WTC11 (cell line): Measurements from ENCODE around the gene CARM1. TPM values are rescaled to one million over a fixed set of nuclear protein-coding genes. Genes with fewer than 3 reads are reported as not detected.
"Not testable (repeated sequence)": the region's sequence is repeated elsewhere in the genome, so short reads cannot be mapped to it uniquely, and the experiment has no call there.

Source experiments
- ATAC-seq: fragments of 200-7000 bp; cut with Tn5 transposase; 2 replicates; pipeline ENCODE4 v1.10.0; 2021; ENCODE audit warnings: mild to moderate bottlenecking, moderate library complexity
- CTCF ChIA-PET: fragments of 300-600 bp; sonication (Branson Sonifier 250); formaldehyde crosslinking; loops from one replicate; lab custom pipeline; 2021; ENCODE audit warnings: antibody characterized with exemption; lab: Charles Lee
- POLR2A ChIA-PET: fragments of 350-600 bp; sonication (Branson Sonifier 250); formaldehyde crosslinking; loops from one replicate; lab custom pipeline; 2021; ENCODE audit warnings: antibody characterized with exemption; lab: Charles Lee
- DNase-seq: peaks from one replicate; pipeline ENCODE4 v3.0.0; 2021; ENCODE audit warnings: low spot score
- H3K27ac Mint-ChIP-seq: 2 replicates; pipeline ENCODE4 v1.8.0; 2021; ENCODE audit warnings: mixed read lengths
- H3K27me3 Mint-ChIP-seq: 2 replicates; pipeline ENCODE4 v1.8.0; 2021; ENCODE audit warnings: low read depth, mild to moderate bottlenecking, moderate library complexity, mixed read lengths
- H3K36me3 Mint-ChIP-seq: 2 replicates; pipeline ENCODE4 v1.8.0; 2021; ENCODE audit warnings: mixed read lengths
- H3K4me1 Mint-ChIP-seq: 2 replicates; pipeline ENCODE4 v1.8.0; 2022; ENCODE audit warnings: mixed read lengths
- H3K4me3 Mint-ChIP-seq: 2 replicates; pipeline ENCODE4 v1.8.0; 2021; ENCODE audit warnings: mild to moderate bottlenecking, moderate library complexity, mixed read lengths
- H3K9me3 Mint-ChIP-seq: 2 replicates; pipeline ENCODE4 v1.8.0; 2021; ENCODE audit warnings: mixed read lengths
- ELF4 ChIP-seq: sonication (generic); formaldehyde crosslinking; IDR thresholded peaks from 2 replicates; pipeline ENCODE4 v1.8.1; 2022; ENCODE audit warnings: low read depth, mild to moderate bottlenecking, moderate library complexity, missing genetic modification reagents
- GRHL2 ChIP-seq: fragments of 250-450 bp; sonication (Bioruptor Pico); IDR thresholded peaks from 2 replicates; pipeline ENCODE4 v1.8.0; 2022; ENCODE audit warnings: mild to moderate bottlenecking, moderate library complexity; ENCODE audit not compliant: insufficient replicate concordance, severe bottlenecking
- KAT7 ChIP-seq: sonication (generic); formaldehyde crosslinking; IDR thresholded peaks from 2 replicates; pipeline ENCODE4 v1.8.1; 2023; ENCODE audit warnings: missing genetic modification reagents, mild to moderate bottlenecking, borderline replicate concordance
- MXD4 ChIP-seq: fragments of 250-450 bp; sonication (Bioruptor Pico); IDR thresholded peaks from 2 replicates; pipeline ENCODE4 v1.8.0; 2021; ENCODE audit warnings: mild to moderate bottlenecking, moderate library complexity, borderline replicate concordance
- NR1H2 ChIP-seq: sonication (generic); formaldehyde crosslinking; IDR thresholded peaks from 2 replicates; pipeline ENCODE4 v1.9.0; 2021; ENCODE audit warnings: mild to moderate bottlenecking, moderate library complexity, missing genetic modification reagents
- RORB ChIP-seq: fragments of 250-450 bp; sonication (Bioruptor Pico); IDR thresholded peaks from 2 replicates; pipeline ENCODE4 v1.9.0; 2021; ENCODE audit warnings: mild to moderate bottlenecking
- TEAD4 ChIP-seq: sonication (generic); formaldehyde crosslinking; IDR thresholded peaks from 2 replicates; pipeline ENCODE4 v1.8.0; 2022; ENCODE audit warnings: mild to moderate bottlenecking, missing genetic modification reagents
- ZNF416 ChIP-seq: fragments of 250-450 bp; sonication (Bioruptor Pico); IDR thresholded peaks from 2 replicates; pipeline ENCODE4 v1.9.0; 2021; ENCODE audit warnings: mild to moderate bottlenecking, inconsistent platforms
- ZNF423 ChIP-seq: fragments of 250-450 bp; sonication (Bioruptor Pico); IDR thresholded peaks from 2 replicates; pipeline ENCODE4 v2.1.2; 2022; ENCODE audit warnings: mild to moderate bottlenecking, moderate library complexity
- ZNF671 ChIP-seq: fragments of 250-450 bp; sonication (Bioruptor Pico); IDR thresholded peaks from 2 replicates; pipeline ENCODE4 v1.8.0; 2021; ENCODE audit warnings: mild to moderate bottlenecking
- total RNA-seq: library from RNA; stranded (reverse); gene quantifications from 3 replicates; pipeline ENCODE4 v1.2.3, GENCODE V29; 2021
- TF ChIP-seq, protein P1 (sequence below): sonication (generic); formaldehyde crosslinking; IDR thresholded peaks from 2 replicates; pipeline ENCODE4 v1.8.1; 2023; ENCODE audit warnings: mild to moderate bottlenecking, missing genetic modification reagents, borderline replicate concordance
- TF ChIP-seq, protein P2 (sequence below): sonication (generic); formaldehyde crosslinking; IDR thresholded peaks from 2 replicates; pipeline ENCODE4 v1.8.1; 2022; ENCODE audit warnings: low read depth, missing genetic modification reagents, borderline replicate concordance
- TF ChIP-seq, protein P3 (sequence below): fragments of 200-600 bp; IDR thresholded peaks from 2 replicates; pipeline ENCODE4 v1.8.0; 2022; ENCODE audit warnings: antibody characterized with exemption
- TF ChIP-seq, protein P4 (sequence below): sonication (generic); formaldehyde crosslinking; IDR thresholded peaks from 2 replicates; pipeline ENCODE4 v1.8.0; 2023; ENCODE audit warnings: missing genetic modification reagents, mild to moderate bottlenecking, borderline replicate concordance
- TF ChIP-seq, protein P5 (sequence below): sonication (generic); formaldehyde crosslinking; IDR thresholded peaks from 2 replicates; pipeline ENCODE4 v1.8.1; 2023; ENCODE audit warnings: mild to moderate bottlenecking, missing genetic modification reagents

CARM1 gene
- total RNA-seq, 1 experiment from 2014 or later = 125 TPM

DNA sequence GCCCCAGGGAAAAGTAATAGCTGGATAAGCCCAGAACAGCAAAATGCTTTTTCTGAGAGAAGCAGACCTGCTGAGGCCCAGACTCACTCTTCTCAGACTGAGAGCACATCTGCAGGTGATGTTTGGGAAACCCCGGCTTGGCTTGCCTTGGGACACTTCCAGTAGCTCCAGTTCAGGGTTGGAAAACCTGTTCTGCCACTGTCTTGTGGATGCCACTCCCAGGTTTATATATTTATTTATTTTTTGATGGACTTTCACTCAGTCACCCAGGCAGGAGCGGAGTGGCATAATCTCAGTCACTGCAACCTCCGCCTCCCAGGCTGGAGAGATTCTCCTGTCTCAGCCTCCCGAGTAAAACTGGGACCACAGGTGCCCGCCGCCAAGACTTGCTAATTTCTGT, 81.5 kb downstream of the CARM1 start (continued):
- TF ChIP-seq, protein P1, sequence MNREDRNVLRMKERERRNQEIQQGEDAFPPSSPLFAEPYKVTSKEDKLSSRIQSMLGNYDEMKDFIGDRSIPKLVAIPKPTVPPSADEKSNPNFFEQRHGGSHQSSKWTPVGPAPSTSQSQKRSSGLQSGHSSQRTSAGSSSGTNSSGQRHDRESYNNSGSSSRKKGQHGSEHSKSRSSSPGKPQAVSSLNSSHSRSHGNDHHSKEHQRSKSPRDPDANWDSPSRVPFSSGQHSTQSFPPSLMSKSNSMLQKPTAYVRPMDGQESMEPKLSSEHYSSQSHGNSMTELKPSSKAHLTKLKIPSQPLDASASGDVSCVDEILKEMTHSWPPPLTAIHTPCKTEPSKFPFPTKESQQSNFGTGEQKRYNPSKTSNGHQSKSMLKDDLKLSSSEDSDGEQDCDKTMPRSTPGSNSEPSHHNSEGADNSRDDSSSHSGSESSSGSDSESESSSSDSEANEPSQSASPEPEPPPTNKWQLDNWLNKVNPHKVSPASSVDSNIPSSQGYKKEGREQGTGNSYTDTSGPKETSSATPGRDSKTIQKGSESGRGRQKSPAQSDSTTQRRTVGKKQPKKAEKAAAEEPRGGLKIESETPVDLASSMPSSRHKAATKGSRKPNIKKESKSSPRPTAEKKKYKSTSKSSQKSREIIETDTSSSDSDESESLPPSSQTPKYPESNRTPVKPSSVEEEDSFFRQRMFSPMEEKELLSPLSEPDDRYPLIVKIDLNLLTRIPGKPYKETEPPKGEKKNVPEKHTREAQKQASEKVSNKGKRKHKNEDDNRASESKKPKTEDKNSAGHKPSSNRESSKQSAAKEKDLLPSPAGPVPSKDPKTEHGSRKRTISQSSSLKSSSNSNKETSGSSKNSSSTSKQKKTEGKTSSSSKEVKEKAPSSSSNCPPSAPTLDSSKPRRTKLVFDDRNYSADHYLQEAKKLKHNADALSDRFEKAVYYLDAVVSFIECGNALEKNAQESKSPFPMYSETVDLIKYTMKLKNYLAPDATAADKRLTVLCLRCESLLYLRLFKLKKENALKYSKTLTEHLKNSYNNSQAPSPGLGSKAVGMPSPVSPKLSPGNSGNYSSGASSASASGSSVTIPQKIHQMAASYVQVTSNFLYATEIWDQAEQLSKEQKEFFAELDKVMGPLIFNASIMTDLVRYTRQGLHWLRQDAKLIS (CRISPR knock-in tag) = no peak
- TF ChIP-seq, protein P2, sequence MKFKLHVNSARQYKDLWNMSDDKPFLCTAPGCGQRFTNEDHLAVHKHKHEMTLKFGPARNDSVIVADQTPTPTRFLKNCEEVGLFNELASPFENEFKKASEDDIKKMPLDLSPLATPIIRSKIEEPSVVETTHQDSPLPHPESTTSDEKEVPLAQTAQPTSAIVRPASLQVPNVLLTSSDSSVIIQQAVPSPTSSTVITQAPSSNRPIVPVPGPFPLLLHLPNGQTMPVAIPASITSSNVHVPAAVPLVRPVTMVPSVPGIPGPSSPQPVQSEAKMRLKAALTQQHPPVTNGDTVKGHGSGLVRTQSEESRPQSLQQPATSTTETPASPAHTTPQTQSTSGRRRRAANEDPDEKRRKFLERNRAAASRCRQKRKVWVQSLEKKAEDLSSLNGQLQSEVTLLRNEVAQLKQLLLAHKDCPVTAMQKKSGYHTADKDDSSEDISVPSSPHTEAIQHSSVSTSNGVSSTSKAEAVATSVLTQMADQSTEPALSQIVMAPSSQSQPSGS (CRISPR knock-in tag) = no peak
- TF ChIP-seq, all 79 proteins: peak for 0

DNA sequence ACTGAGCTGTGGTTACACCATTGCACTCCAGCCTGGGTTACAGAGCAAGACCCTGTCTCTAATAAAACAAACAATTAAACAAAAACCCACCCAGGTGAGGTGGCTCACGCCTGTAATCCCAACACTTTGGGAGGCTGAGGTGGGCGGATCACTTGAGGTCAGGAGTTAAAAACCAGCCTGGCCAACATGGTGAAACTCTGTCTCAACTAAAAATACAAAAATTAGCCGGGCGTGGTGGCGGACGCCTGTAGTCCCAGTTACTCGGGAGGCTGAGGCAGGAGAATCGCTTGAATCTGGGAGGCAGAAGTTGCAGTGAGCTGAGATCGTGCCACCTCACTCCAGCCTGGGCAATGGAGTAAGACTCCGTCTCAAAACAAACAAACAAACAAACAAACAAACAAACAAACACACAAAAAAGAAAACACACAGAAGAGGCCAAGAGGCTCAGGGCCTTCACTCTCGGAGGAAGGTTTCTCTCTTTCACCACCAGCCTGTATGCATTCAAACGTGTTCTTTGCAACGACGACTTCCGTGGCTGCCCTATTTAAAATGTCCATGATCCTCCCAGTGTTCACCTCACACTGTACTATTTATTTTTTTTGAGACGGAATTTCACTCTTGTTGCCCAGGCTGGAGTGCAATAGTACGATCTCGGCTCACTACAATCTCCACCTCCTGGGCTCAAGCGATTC, 88.1 kb downstream of the CARM1 start:
- H3K36me3 Mint-ChIP-seq, H3K27ac Mint-ChIP-seq, POLR2A ChIA-PET, H3K27me3 Mint-ChIP-seq, ATAC-seq, DNase-seq, H3K9me3 Mint-ChIP-seq: not testable (repeated sequence)
- CTCF ChIA-PET = interaction anchor here (9.3 kb wide), 1 partner anchor 18 kb away, joined by 77 read pairs; no protein-coding TSS in a partner anchor
- Mint-ChIP-seq H3K4me1 (peaks cover 12% of the 10 kb centered on the region), H3K4me3 (peak overlapping the region; percentile 74)

DNA sequence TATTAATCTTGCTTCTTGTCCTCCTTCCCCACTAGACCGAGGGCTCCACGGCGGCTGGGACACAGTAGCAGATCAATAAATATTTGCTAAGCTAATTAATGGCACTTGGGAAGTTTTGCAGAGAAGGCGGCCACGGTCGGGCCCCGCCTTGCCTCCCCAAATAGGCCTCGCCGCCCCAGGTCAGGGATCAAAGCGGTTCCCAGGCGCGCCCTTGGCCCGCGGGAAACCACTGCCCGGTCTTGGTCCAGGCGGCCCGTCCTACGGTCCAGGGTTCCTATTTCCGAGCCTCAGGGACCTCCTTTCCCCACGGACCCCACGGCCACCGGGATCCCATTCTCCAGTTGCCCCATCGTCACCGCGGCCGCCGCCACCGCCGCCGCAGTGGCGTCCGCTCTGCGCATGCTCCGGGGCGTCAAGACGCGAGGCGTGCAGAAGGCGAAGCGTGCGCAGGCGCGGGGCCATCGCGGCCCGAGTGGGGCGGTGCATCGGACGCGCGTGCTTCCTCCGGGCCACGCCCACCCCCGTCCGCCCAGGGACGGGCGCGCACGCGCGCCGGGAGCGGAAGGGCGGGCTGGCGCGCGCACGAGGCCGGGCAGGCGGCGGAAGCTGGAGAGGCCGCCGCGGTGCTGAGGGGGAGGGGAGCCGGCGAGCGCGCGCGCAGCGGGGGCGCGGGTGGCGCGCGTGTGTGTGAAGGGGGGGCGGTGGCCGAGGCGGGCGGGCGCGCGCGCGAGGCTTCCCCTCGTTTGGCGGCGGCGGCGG, 89.1 kb downstream of the CARM1 start, which contains the start of gene SMARCA4:
SMARCA4 (plus strand) TSS at position 717 of the 759 bp plus-strand sequence. CDS start 23,122 bp downstream, outside the sequence.
- 0 out of 2 replicates have a peak, but pooled peaks cover 2% of the 10 kb centered on the region for H3K36me3 Mint-ChIP-seq
- peak; percentile 88 for ATAC-seq
- no peaks in the 10 kb centered on the region; the same call in 1 of the 2 replicates for H3K27me3 Mint-ChIP-seq
- H3K9me3 Mint-ChIP-seq = peaks cover 2% of the 10 kb centered on the region; the same call in 1 of the 2 replicates
- peak within 1 kb of the TSS; percentile 86 for H3K27ac Mint-ChIP-seq
- peak; percentile 96 for DNase-seq
- peak within 1 kb of the TSS; percentile 95 for H3K4me3 Mint-ChIP-seq
- CTCF ChIA-PET = interaction anchor here (0.6 to 9.3 kb wide), 4 partner anchors 19 to 96 kb away, joined by 3 to 77 read pairs (median 3); no protein-coding TSS in a partner anchor
- POLR2A ChIA-PET = interaction anchor here (0.6 to 1.4 kb wide), 3 partner anchors 24 to 166 kb away, joined by 3 to 4 read pairs (median 4); no protein-coding TSS in a partner anchor
- peaks cover 19% of the 10 kb centered on the region for H3K4me1 Mint-ChIP-seq
- TF ChIP-seq ELF4 (CRISPR knock-in tag) = peak; percentile 91; the same call in 1 of the 2 replicates
- TF ChIP-seq GRHL2 (CRISPR knock-in tag) = no peak
- TF ChIP-seq ZNF423 (CRISPR knock-in tag) = peak; percentile 18; the same call in 1 of the 2 replicates
- TF ChIP-seq KAT7 (CRISPR knock-in tag) = no peak
- TF ChIP-seq, protein P3, sequence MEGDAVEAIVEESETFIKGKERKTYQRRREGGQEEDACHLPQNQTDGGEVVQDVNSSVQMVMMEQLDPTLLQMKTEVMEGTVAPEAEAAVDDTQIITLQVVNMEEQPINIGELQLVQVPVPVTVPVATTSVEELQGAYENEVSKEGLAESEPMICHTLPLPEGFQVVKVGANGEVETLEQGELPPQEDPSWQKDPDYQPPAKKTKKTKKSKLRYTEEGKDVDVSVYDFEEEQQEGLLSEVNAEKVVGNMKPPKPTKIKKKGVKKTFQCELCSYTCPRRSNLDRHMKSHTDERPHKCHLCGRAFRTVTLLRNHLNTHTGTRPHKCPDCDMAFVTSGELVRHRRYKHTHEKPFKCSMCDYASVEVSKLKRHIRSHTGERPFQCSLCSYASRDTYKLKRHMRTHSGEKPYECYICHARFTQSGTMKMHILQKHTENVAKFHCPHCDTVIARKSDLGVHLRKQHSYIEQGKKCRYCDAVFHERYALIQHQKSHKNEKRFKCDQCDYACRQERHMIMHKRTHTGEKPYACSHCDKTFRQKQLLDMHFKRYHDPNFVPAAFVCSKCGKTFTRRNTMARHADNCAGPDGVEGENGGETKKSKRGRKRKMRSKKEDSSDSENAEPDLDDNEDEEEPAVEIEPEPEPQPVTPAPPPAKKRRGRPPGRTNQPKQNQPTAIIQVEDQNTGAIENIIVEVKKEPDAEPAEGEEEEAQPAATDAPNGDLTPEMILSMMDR = no peak
- no peak for TF ChIP-seq RORB (CRISPR knock-in tag)
- TF ChIP-seq ZNF671 (CRISPR knock-in tag) = no peak
- no peak for TF ChIP-seq ZNF416
- TF ChIP-seq MXD4 = no peak; the same call in 1 of the 2 replicates
- TF ChIP-seq TEAD4 (CRISPR knock-in tag) = no peak
- no peak for TF ChIP-seq NR1H2 (CRISPR knock-in tag)
- TF ChIP-seq, protein P4, sequence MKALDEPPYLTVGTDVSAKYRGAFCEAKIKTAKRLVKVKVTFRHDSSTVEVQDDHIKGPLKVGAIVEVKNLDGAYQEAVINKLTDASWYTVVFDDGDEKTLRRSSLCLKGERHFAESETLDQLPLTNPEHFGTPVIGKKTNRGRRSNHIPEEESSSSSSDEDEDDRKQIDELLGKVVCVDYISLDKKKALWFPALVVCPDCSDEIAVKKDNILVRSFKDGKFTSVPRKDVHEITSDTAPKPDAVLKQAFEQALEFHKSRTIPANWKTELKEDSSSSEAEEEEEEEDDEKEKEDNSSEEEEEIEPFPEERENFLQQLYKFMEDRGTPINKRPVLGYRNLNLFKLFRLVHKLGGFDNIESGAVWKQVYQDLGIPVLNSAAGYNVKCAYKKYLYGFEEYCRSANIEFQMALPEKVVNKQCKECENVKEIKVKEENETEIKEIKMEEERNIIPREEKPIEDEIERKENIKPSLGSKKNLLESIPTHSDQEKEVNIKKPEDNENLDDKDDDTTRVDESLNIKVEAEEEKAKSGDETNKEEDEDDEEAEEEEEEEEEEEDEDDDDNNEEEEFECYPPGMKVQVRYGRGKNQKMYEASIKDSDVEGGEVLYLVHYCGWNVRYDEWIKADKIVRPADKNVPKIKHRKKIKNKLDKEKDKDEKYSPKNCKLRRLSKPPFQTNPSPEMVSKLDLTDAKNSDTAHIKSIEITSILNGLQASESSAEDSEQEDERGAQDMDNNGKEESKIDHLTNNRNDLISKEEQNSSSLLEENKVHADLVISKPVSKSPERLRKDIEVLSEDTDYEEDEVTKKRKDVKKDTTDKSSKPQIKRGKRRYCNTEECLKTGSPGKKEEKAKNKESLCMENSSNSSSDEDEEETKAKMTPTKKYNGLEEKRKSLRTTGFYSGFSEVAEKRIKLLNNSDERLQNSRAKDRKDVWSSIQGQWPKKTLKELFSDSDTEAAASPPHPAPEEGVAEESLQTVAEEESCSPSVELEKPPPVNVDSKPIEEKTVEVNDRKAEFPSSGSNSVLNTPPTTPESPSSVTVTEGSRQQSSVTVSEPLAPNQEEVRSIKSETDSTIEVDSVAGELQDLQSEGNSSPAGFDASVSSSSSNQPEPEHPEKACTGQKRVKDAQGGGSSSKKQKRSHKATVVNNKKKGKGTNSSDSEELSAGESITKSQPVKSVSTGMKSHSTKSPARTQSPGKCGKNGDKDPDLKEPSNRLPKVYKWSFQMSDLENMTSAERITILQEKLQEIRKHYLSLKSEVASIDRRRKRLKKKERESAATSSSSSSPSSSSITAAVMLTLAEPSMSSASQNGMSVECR (CRISPR knock-in tag) = peak; percentile 73; the same call in 1 of the 2 replicates
- TF ChIP-seq, protein P5, sequence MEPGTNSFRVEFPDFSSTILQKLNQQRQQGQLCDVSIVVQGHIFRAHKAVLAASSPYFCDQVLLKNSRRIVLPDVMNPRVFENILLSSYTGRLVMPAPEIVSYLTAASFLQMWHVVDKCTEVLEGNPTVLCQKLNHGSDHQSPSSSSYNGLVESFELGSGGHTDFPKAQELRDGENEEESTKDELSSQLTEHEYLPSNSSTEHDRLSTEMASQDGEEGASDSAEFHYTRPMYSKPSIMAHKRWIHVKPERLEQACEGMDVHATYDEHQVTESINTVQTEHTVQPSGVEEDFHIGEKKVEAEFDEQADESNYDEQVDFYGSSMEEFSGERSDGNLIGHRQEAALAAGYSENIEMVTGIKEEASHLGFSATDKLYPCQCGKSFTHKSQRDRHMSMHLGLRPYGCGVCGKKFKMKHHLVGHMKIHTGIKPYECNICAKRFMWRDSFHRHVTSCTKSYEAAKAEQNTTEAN = peak; percentile 90
